Measurements from ENCODE around the gene HBA2.

Gene HBA2

DNA sequence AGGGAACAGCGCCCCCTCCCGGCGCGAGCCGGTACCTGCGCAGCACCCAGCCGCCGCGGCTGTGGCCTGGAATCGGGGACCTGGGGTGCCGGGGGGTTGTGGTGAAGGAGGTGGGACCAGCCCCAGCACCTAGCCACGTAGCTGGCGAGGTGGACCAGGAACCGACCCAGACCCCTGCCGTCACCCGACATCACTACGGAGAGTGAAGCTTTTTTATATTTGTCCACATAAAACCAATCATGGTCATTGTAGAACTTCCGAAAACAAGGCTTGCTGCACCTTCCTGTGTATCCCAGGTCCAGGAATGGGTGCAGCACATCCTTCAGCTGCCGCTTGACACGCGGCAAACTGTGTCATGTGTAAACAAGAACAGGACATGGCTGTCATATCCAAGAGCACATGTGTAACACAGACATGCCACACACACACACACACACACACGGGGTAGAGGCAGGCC is 8.9 kb downstream of the HBA2 start:
- DNase-seq (ENCODE audit: low spot score), result no peak
- in situ Hi-C loops (cut with MboI; ENCODE audit: low sequenced_read_pairs, unreplicated experiment), result loop anchor here (5.0 kb wide), 1 partner anchor 64 kb away; no protein-coding TSS in a partner anchor
- TF ChIP-seq, protein P1, sequence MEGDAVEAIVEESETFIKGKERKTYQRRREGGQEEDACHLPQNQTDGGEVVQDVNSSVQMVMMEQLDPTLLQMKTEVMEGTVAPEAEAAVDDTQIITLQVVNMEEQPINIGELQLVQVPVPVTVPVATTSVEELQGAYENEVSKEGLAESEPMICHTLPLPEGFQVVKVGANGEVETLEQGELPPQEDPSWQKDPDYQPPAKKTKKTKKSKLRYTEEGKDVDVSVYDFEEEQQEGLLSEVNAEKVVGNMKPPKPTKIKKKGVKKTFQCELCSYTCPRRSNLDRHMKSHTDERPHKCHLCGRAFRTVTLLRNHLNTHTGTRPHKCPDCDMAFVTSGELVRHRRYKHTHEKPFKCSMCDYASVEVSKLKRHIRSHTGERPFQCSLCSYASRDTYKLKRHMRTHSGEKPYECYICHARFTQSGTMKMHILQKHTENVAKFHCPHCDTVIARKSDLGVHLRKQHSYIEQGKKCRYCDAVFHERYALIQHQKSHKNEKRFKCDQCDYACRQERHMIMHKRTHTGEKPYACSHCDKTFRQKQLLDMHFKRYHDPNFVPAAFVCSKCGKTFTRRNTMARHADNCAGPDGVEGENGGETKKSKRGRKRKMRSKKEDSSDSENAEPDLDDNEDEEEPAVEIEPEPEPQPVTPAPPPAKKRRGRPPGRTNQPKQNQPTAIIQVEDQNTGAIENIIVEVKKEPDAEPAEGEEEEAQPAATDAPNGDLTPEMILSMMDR (IDR thresholded peaks at IDR 0.05; ENCODE audit: borderline replicate concordance, control extremely low read depth, extremely low read depth, insufficient read depth, missing control alignments), result peak; percentile 90

DNA sequence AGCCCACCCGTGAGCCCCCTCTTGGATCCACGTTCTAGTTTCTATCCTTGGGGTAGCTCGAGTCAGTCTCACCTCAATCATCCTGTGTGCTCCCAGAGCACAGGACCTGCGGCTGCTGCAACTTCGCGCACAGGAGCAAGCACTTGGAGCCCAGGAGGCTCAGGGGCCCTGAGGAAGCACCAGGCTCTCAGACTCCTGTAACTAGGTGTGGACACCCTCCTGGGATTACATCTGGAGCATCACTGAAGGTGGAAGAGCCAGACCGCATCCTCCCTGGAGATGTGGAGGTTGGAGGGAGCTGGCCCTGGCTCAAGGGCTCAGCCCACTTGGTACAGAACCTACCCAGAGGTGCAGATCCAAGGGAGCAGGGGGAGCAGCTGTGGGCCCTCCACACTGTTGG is 10.3 kb downstream of the HBA2 start:
- TF ChIP-seq, protein P1 (IDR thresholded peaks at IDR 0.05; ENCODE audit: borderline replicate concordance, control extremely low read depth, extremely low read depth, insufficient read depth, missing control alignments), result no peak
- DNase-seq (ENCODE audit: low spot score), result no peak
- in situ Hi-C loops (cut with MboI; ENCODE audit: low sequenced_read_pairs, unreplicated experiment), result loop anchor here (5.0 kb wide), 1 partner anchor 66 kb away; no protein-coding TSS in a partner anchor

DNA sequence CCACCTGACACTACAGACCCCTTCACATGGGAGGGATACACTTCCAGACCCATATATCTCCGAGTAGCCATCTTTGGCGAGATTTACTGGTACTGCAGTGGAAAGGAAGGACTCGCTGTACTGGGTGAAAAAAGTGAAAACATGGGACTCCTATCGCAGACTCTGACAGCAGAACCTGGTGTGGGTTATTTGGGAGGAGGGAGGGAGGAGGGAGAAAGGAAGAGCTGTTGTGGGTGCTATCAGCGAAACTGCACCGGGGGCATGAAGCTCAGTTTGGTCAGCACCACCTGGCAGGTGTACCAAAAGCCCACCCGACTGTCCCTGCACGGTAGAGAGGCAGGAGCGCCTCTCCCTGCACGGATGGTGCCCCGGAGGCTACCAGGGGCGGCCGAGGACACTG is 12.5 kb downstream of the HBA2 start:
- in situ Hi-C loops (cut with MboI; ENCODE audit: low sequenced_read_pairs, unreplicated experiment), result no loop called here
- DNase-seq (ENCODE audit: low spot score), result no peak
- TF ChIP-seq, protein P1 (IDR thresholded peaks at IDR 0.05; ENCODE audit: borderline replicate concordance, control extremely low read depth, extremely low read depth, insufficient read depth, missing control alignments), result no peak

DNA sequence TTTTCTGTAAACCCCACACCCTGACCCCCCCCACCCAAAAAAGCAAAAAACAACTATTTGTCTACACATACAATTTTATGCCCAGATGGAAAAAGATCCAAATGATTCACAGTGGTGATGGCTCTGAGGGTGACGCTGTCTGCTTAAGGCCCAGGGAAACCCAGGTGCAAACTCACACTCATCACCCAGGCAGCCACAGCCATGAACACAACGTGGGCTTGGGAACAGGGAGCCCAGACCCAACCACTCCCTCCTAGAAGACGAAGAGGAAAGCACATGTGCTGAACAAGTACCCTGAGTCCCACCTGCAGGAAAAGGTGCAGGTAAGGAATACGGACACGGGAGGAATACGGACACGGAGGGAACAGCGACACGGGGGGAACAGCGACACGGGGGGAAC is 13.0 kb downstream of the HBA2 start:
- in situ Hi-C loops (cut with MboI; ENCODE audit: low sequenced_read_pairs, unreplicated experiment), result no loop called here
- TF ChIP-seq, protein P1 (IDR thresholded peaks at IDR 0.05; ENCODE audit: borderline replicate concordance, control extremely low read depth, extremely low read depth, insufficient read depth, missing control alignments), result no peak
- no peak for DNase-seq (ENCODE audit: low spot score)

DNA sequence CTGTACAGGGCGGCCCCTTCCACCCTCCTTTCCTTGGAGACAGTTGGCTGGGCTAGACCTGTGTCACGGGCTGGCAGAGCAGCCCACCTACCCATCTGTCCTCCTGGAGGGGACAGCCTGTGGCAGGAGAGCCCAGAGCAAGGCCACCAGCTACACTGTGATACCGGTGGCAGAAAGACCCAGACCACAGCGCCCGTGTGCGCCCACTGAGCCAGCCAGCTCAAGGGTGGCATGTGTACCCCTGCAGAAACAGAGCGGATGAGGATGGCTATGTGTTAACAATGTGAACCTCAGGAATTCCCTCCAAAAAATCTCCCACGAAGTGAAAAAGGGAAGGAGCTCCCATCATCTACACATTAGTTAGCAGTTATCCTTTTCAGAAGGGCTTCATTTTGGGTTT is 14.7 kb downstream of the HBA2 start:
- in situ Hi-C loops (cut with MboI; ENCODE audit: low sequenced_read_pairs, unreplicated experiment), result no loop called here
- no peak for DNase-seq (ENCODE audit: low spot score)
- TF ChIP-seq, protein P1 (IDR thresholded peaks at IDR 0.05; ENCODE audit: borderline replicate concordance, control extremely low read depth, extremely low read depth, insufficient read depth, missing control alignments), result no peak

DNA sequence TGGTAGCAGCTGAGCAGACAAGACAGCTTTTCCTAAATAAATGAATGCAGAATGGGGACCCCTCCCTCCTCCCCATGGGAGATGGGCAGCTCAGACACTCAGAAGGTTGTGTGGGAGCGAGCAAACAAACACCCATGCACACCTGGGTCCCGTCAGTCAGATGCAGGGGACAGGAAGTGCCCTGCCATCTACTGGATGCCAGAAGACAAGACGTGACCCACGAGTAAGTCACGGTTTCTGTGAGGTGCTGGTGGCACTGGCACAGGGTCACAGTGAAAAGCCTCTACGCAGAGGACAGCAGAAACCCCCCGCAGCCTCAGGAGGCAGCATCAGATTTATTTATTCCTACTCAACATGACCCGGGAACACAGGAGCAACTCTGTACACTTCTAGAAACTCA is 16.0 kb downstream of the HBA2 start:
- TF ChIP-seq, protein P1 (IDR thresholded peaks at IDR 0.05; ENCODE audit: borderline replicate concordance, control extremely low read depth, extremely low read depth, insufficient read depth, missing control alignments), result no peak
- no peak for DNase-seq (ENCODE audit: low spot score)
- in situ Hi-C loops (cut with MboI; ENCODE audit: low sequenced_read_pairs, unreplicated experiment), result no loop called here

Data from GM13976 (cell line).